ENCODE results near the gene UQCR10. TPM values are rescaled to one million over a fixed set of nuclear protein-coding genes. Genes with fewer than 3 reads are reported as not detected.

UQCR10 gene
- total RNA-seq (2011; cell fraction: chromatin; rRNA removed; ENCODE audit: low replicate concordance) = 12.0 and 23.9 TPM in 2 replicates
- total RNA-seq (2011; cell fraction: nucleolus; rRNA removed) = 50.0 and 78.2 TPM in 2 replicates
- total RNA-seq (2011; cell fraction: nucleoplasm; rRNA removed) = 41.6 and 44.7 TPM in 2 replicates
- total RNA-seq (2014; rRNA removed) = 163 and 185 TPM in 2 replicates
- 90.3 and 128 TPM in 2 replicates for total RNA-seq (2014; rRNA removed; fragmentation: Illumina TruSeq; extraction: Trizol)
- total RNA-seq (2015; rRNA removed; fragmentation: Illumina TruSeq; extraction: Trizol) = 232 and 248 TPM in 2 replicates
- 149 and 161 TPM in 2 replicates for total RNA-seq (2021)
- polyA plus RNA-seq (2011; rRNA removed) = 149 and 226 TPM in 2 replicates
- 237 and 307 TPM in 2 replicates for polyA plus RNA-seq (2011; cell fraction: cytosol; rRNA removed)
- 98.1 and 122 TPM in 2 replicates for polyA plus RNA-seq (2011; cell fraction: nucleus; rRNA removed)
- 117 and 225 TPM in 2 replicates for polyA plus RNA-seq (2012)
- 203 and 231 TPM in 2 replicates for polyA plus RNA-seq (2014; fragmentation: Illumina TruSeq; extraction: Trizol)
- 100 to 1,000 TPM; 785 to 903 TPM for polyA plus RNA-seq (2014; fragmentation: Nextera tagmentation; extraction: Ambion mirVana)
- 136 and 159 TPM in 2 replicates for polyA plus RNA-seq (2014; rRNA removed)
- polyA minus RNA-seq (2011; rRNA and poly(A)+ RNA removed) = 52.0 and 72.4 TPM in 2 replicates
- 67.5 and 71.5 TPM in 2 replicates for polyA minus RNA-seq (2011; cell fraction: cytosol; rRNA and poly(A)+ RNA removed)
- polyA minus RNA-seq (2011; cell fraction: nucleus; rRNA and poly(A)+ RNA removed) = 26.8 and 64.8 TPM in 2 replicates
- Bru-seq, nascent RNA = percentile 96 among the genes with signal in this experiment
- percentile 84 among the genes with signal in this experiment for BruChase-seq, experiment 1, labeled RNA remaining after a 2-hour chase
- BruChase-seq, experiment 2, labeled RNA remaining after a 6-hour chase = percentile 85 among the genes with signal in this experiment
- long read RNA-seq, experiment 1, transcript UQCR10-201 (2 exons, 916 nt) = major isoform, 510 of 734 reads
- long read RNA-seq, experiment 1, transcript UQCR10-202 (2 exons, 584 nt) = minor isoform, 76 of 734 reads
- long read RNA-seq, experiment 1, partial matches to known transcripts = 0 of 734 reads
- long read RNA-seq, experiment 1, other reads (novel, unspliced or antisense) = 148 of 734 reads
- long read RNA-seq, experiment 2, transcript UQCR10-202 (2 exons, 584 nt) = minor isoform, 30 of 216 reads
- long read RNA-seq, experiment 2, transcript UQCR10-201 (2 exons, 916 nt) = major isoform, 177 of 216 reads
- long read RNA-seq, experiment 2, partial matches to known transcripts = 6 of 216 reads
- long read RNA-seq, experiment 2, other reads (novel, unspliced or antisense) = 3 of 216 reads
- long read RNA-seq, experiment 3, transcript UQCR10-201 (2 exons, 916 nt) = major isoform, 422 of 471 reads
- long read RNA-seq, experiment 3, transcript UQCR10-202 (2 exons, 584 nt) = minor isoform, 44 of 471 reads
- long read RNA-seq, experiment 3, partial matches to known transcripts = 0 of 471 reads
- long read RNA-seq, experiment 3, other reads (novel, unspliced or antisense) = 5 of 471 reads

DNA sequence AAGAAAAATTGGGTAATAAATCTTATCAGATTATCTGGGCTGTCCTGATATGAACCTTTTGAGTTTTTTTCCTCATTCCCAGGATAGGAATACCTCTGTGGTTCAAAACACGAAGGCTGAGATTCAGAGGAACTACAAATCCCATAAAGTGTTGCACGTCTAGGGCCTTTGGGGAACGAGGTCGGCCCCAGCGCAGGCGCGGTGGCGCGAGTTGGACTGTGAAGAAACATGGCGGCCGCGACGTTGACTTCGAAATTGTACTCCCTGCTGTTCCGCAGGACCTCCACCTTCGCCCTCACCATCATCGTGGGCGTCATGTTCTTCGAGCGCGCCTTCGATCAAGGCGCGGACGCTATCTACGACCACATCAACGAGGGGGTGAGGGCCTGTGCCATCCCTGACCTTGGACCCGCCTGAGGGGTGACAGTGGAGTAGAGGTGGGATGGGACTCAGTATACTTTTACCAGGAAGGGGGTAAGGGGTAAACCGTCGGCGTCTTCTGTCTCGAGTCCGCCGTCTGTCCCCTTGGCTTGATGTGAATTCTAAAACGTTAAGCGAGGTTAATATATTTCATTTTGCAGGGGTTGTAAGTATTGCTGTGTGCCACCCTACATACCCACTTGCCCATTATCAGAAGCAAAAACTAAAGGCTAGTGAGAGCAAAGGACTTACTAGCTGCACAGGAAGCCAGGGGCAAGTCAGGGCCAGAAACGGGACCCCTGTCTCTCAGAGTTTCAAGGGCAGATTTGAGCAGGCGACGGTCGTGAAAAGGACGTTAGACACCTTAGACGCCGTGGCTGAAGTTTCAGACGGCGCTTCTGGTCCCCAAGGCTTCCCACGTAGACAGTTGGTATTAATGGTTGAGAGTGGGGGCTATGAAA lies at the start of gene UQCR10:
TSS of gene UQCR10 (plus strand) at position 199 of the 881 bp plus-strand sequence. CDS start at position 229, 30 bp downstream.
- peaks cover 33% of the 10 kb centered on the region for H3K79me2 ChIP-seq (ENCODE audit: control insufficient read depth, insufficient read depth, low read length)
- H3K4me1 ChIP-seq (replicated peaks in 1 of 2; ENCODE audit: control insufficient read depth in 2 of 2, insufficient read depth in 2 of 2, low read length in 2 of 2) = peaks cover 0 to 6% of the 10 kb centered on the region in 2 experiments; a peak in 2 of 5 replicates
- BruUV-seq (replicated peaks) = TSS peak; percentile 83
- no peaks in the 10 kb centered on the region; the same call in 1 of the 2 replicates for H4K20me1 ChIP-seq (replicated peaks; ENCODE audit: control insufficient read depth, insufficient read depth, low read length)
- H3K36me3 ChIP-seq (ENCODE audit: control insufficient read depth, insufficient read depth, low read length) = peaks cover 29% of the 10 kb centered on the region
- no peaks in the 10 kb centered on the region for H3K27me3 ChIP-seq (ENCODE audit: control insufficient read depth in 2 of 2, insufficient read depth in 2 of 2, low read length in 2 of 2)
- FAIRE-seq (no peak), ATAC-seq (peak; percentile 85), DNase-seq (ENCODE audit: extremely low read depth in 1 of 4, low spot score in 3 of 4) (peak; percentile 76 to 91 (median 85))
- no peaks in the 10 kb centered on the region for H3K9me3 ChIP-seq (replicated peaks; ENCODE audit: control insufficient read depth, insufficient read depth, low read depth, low read length)
- H3K27ac ChIP-seq (ENCODE audit: extremely low read depth, low read depth, low read length) = peak within 1 kb of the TSS; percentile 98
- peak within 1 kb of the TSS; percentile 99 for H3K4me3 ChIP-seq
- peak within 1 kb of the TSS; percentile 99 for H2AFZ ChIP-seq (ENCODE audit: low read depth, low read length)
- H3K9me1 ChIP-seq (ENCODE audit: control insufficient read depth, insufficient read depth, low read length) = no peaks in the 10 kb centered on the region
- CTCF ChIA-PET (ENCODE audit: low intra/inter-chr PET ratio) = no interaction called here
- POLR2A ChIA-PET = interaction anchor here (0.6 to 1.2 kb wide), 4 partner anchors 13 to 90 kb away, joined by 3 to 6 read pairs (median 5); no protein-coding TSS in a partner anchor
- intact Hi-C loops (cut with micrococcal nuclease) (no loop called here), in situ Hi-C loops (cut with MboI) (no loop called here)
- 1% methylated on average over 36 of the region's 46 CpGs for WGBS (ENCODE audit: insufficient coverage, low coverage, missing lambda C conversion rate)
- H3K4me2 ChIP-seq (ENCODE audit: insufficient read depth, low read length) = peak within 1 kb of the TSS; percentile 100
- H3K9ac ChIP-seq (ENCODE audit: insufficient read depth in 1 of 2, low read depth in 2 of 2, low read length in 2 of 2) = peak within 1 kb of the TSS; percentile 98 to 99
- no peak for TF ChIP-seq ZEB2 (IDR thresholded peaks at IDR 0.05)
- TF ChIP-seq TFAM (CRISPR knock-in tag; conservative IDR thresholded peaks at IDR 0.05) = no peak
- TF ChIP-seq CBFA2T3 (IDR thresholded peaks at IDR 0.05) = no peak
- no peak for TF ChIP-seq MLLT1 (IDR thresholded peaks at IDR 0.05)
- TF ChIP-seq RBFOX2 (IDR thresholded peaks at IDR 0.05; ENCODE audit: low read depth, low read length) = peak; percentile 78
- TF ChIP-seq STAT5B (CRISPR knock-in tag; IDR thresholded peaks at IDR 0.05) = no peak
- TF ChIP-seq CTBP1 (IDR thresholded peaks at IDR 0.05; ENCODE audit: borderline replicate concordance) = no peak
- TF ChIP-seq ZC3H8 (IDR thresholded peaks at IDR 0.05) = no peak
- no peak for TF ChIP-seq NEUROD1 (IDR thresholded peaks at IDR 0.05; ENCODE audit: borderline replicate concordance, low read depth, low read length, partially characterized antibody)
- TF ChIP-seq TBP (optimal IDR thresholded peaks at IDR 0.05; ENCODE audit: low read depth, low read length) = peak; percentile 85
- TF ChIP-seq, protein P1, sequence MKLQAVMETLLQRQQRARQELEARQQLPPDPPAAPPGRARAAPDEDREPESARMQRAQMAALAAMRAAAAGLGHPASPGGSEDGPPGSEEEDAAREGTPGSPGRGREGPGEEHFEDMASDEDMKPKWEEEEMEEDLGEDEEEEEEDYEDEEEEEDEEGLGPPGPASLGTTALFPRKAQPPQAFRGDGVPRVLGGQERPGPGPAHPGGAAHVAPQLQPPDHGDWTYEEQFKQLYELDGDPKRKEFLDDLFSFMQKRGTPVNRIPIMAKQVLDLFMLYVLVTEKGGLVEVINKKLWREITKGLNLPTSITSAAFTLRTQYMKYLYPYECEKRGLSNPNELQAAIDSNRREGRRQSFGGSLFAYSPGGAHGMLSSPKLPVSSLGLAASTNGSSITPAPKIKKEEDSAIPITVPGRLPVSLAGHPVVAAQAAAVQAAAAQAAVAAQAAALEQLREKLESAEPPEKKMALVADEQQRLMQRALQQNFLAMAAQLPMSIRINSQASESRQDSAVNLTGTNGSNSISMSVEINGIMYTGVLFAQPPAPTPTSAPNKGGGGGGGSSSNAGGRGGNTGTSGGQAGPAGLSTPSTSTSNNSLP (IDR thresholded peaks at IDR 0.05; ENCODE audit: borderline replicate concordance, low read depth, low read length) = no peak
